CD4-positive, alpha-beta T cell (primary cell): Measurements from ENCODE around the gene RYR2. TPM values are rescaled to one million over a fixed set of nuclear protein-coding genes. Genes with fewer than 3 reads are reported as not detected.
A peak's percentile ranks its signal among the peaks of the same experiment; 100 is the strongest.

ENCODE experiments used
- ATAC-seq: fragments of 200-7000 bp; cut with Tn5 transposase; one replicate; pipeline ENCODE4 v1.10.0; 2022; ENCODE audit warnings: mild to moderate bottlenecking; ENCODE audit not compliant: poor library complexity
- CTCF ChIA-PET: fragments of 350-600 bp; sonication (Branson Sonifier 250); formaldehyde crosslinking; loops from one replicate; lab custom pipeline; 2021; ENCODE audit warnings: antibody characterized with exemption, inconsistent platforms; lab: Charles Lee
- POLR2A ChIA-PET: fragments of 350-600 bp; sonication (Branson Sonifier 250); formaldehyde crosslinking; loops from one replicate; lab custom pipeline; 2021; ENCODE audit warnings: antibody characterized with exemption, inconsistent platforms; lab: Charles Lee
- DNase-seq, 14 experiments: peaks; one replicate each; pipeline ENCODE4 v3.0.0-alpha.2; 2013 to 2020; ENCODE audit warnings: mixed read lengths in 2 of 14
- H3K27ac ChIP-seq, 2 donors: one replicate each; pipeline versions ENCODE4 v1.5.1 to v1.7.0; 2013; ENCODE audit warnings: low read length in 2 of 2, low read depth in 1 of 2, mild to moderate bottlenecking in 1 of 2
- H3K27me3 ChIP-seq, 2 experiments: 1 replicate in 1 of 2; 2 replicates in 1 of 2; pipeline versions ENCODE4 v1.6.1 to v1.7.0; 2013; ENCODE audit warnings: low read length in 2 of 2, control low read depth in 1 of 2, mild to moderate bottlenecking in 1 of 2, moderate library complexity in 1 of 2; ENCODE audit not compliant: insufficient read depth in 2 of 2, control insufficient read depth in 1 of 2
- H3K36me3 ChIP-seq: one replicate; pipeline ENCODE4 v1.6.1; 2013; ENCODE audit warnings: low read length, control low read depth; ENCODE audit not compliant: insufficient read depth
- H3K4me1 ChIP-seq: one replicate; pipeline ENCODE4 v1.6.1; 2013; ENCODE audit warnings: low read length, control low read depth; ENCODE audit not compliant: insufficient read depth
- H3K4me3 ChIP-seq: one replicate; pipeline ENCODE4 v1.5.1; 2013; ENCODE audit warnings: mild to moderate bottlenecking, low read length, moderate library complexity
- H3K9me3 ChIP-seq, 2 experiments: 1 replicate in 1 of 2; 2 replicates in 1 of 2; pipeline versions ENCODE4 v1.6.1 to v1.7.0; 2013; ENCODE audit warnings: low read length in 2 of 2, mild to moderate bottlenecking in 2 of 2, control low read depth in 1 of 2, moderate library complexity in 1 of 2; ENCODE audit not compliant: control insufficient read depth in 1 of 2, insufficient read depth in 1 of 2
- H3K27ac Mint-ChIP-seq: one replicate; pipeline ENCODE4 v1.8.0; 2020; ENCODE audit warnings: mixed read lengths
- H3K27me3 Mint-ChIP-seq: one replicate; pipeline ENCODE4 v1.8.0; 2021; ENCODE audit warnings: mixed read lengths
- H3K36me3 Mint-ChIP-seq: one replicate; pipeline ENCODE4 v1.8.0; 2021; ENCODE audit warnings: low read depth, mixed read lengths
- H3K4me1 Mint-ChIP-seq: one replicate; pipeline ENCODE4 v1.8.0; 2021; ENCODE audit warnings: low read depth, mixed read lengths
- H3K4me3 Mint-ChIP-seq: one replicate; pipeline ENCODE4 v1.8.0; 2020; ENCODE audit warnings: mild to moderate bottlenecking, mixed read lengths
- H3K9me3 Mint-ChIP-seq: one replicate; pipeline ENCODE4 v1.8.0; 2020; ENCODE audit warnings: mixed read lengths
- intact Hi-C, 2 experiments: fragments of 100-400 bp; cut with DNase I in 1 of 2; cut with micrococcal nuclease in 1 of 2; formaldehyde crosslinking; loops; one replicate each; pipeline versions ENCODE4 v1.15.1 to v1.9.0; 2023 to 2025; cut with DNase I, micrococcal nuclease
- total RNA-seq, 174 experiments: library from RNA in 2 of 174; stranded (reverse) in 2 of 174; gene quantifications; one replicate each; pipeline ENCODE4 v1.2.3 and lab custom pipeline; 2021 to 2026
- TF ChIP-seq, protein P1 (sequence below): fragments of 200-600 bp; IDR thresholded peaks from one replicate; pipeline ENCODE4 v1.8.0; 2022; ENCODE audit warnings: antibody characterized with exemption, mild to moderate bottlenecking

Gene RYR2
- total RNA-seq, 2 experiments from 2014 or later, result not detected

DNA sequence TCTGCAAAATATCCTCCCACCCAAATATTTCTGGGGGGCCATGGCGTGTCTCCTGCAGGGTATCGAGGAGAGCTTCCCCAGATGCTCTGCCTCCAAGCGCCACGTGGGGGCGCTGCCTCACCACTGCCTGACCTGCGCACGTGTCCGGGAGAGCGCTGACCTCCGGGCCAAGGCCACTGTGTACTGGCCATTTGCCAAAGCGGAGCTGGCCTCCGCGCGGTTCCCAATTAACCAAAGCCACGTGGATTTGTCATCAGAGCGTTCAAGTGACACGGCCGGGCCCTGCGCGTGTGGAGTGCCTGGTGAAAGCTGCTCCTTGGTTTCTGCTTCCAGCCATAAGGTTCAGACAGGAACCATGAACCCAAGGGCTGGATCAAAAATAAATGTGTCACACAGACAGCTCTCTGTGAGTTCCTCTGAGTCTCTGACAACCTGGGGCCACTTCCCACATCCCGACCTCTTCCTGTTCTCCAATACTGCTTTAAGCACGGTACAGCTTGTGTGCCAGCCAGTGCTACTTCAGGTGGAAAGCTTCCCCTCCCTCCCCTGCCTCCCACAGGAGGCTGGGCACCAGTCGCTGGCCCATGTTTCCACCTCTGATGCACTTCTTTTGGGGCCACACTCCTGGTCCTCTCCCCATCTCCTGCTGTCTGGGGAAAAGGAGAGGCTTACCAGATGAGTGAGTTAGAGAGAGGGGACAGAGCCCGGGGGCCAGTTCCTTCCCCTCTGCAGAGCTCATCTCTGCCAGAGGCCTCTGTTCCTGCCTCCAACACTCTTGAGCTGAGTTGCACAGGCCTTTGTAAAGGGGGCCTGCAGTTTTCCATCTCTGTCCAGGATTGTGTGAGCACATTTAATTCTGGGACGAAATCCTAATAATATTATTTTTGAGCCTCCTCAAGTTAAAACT lies 822.6 kb downstream of the RYR2 start:
- H3K27ac ChIP-seq, result no peak overlapping the region
- TF ChIP-seq, protein P1, sequence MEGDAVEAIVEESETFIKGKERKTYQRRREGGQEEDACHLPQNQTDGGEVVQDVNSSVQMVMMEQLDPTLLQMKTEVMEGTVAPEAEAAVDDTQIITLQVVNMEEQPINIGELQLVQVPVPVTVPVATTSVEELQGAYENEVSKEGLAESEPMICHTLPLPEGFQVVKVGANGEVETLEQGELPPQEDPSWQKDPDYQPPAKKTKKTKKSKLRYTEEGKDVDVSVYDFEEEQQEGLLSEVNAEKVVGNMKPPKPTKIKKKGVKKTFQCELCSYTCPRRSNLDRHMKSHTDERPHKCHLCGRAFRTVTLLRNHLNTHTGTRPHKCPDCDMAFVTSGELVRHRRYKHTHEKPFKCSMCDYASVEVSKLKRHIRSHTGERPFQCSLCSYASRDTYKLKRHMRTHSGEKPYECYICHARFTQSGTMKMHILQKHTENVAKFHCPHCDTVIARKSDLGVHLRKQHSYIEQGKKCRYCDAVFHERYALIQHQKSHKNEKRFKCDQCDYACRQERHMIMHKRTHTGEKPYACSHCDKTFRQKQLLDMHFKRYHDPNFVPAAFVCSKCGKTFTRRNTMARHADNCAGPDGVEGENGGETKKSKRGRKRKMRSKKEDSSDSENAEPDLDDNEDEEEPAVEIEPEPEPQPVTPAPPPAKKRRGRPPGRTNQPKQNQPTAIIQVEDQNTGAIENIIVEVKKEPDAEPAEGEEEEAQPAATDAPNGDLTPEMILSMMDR, result no peak
- no peaks in the 10 kb centered on the region for H3K27me3 ChIP-seq
- H3K36me3 ChIP-seq, result no peaks in the 10 kb centered on the region
- H3K4me1 ChIP-seq, result peaks cover 3% of the 10 kb centered on the region
- CTCF ChIA-PET, result no interaction called here
- no peak overlapping the region for H3K4me3 Mint-ChIP-seq
- H3K4me3 ChIP-seq, result no peak overlapping the region
- H3K9me3 Mint-ChIP-seq, result no peaks in the 10 kb centered on the region
- no peaks in the 10 kb centered on the region for H3K4me1 Mint-ChIP-seq
- peak in 4 of 14 experiments; percentile 3 to 38 (median 20) for DNase-seq
- H3K9me3 ChIP-seq, result peaks cover 0 to 6% of the 10 kb centered on the region in 2 experiments
- intact Hi-C loops, result no loop called here
- POLR2A ChIA-PET, result no interaction called here
- ATAC-seq, result no peak
- no peak overlapping the region for H3K27ac Mint-ChIP-seq
- no peaks in the 10 kb centered on the region for H3K36me3 Mint-ChIP-seq
- peaks cover 12% of the 10 kb centered on the region for H3K27me3 Mint-ChIP-seq

DNA sequence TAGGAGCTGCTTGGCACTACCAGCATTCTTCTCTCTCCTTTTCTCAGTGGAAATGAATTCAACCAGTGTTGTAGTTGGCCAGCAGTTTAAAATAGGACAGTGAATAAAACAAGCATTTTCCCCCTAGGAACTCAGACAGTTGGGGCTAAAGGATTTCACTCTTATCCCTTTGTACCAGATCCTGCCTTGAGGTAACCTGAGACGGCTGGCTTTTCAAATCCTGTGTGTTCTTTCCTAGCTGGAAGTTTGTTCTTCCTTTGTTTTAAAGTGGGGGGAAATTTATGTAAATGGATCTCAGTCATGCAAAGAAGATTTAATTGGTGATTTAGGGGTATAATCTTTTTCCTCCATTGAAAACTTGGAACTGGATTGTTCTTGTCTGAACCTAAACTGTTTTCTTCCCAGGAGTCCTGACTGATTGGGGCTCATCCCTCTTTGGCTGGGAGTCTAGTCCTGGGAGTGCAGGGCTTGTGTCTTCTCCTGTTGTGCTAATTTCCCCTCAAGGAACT lies 825.5 kb downstream of the RYR2 start:
- H3K4me1 ChIP-seq, result peaks cover 3% of the 10 kb centered on the region
- peaks cover 0 to 6% of the 10 kb centered on the region in 2 experiments for H3K9me3 ChIP-seq
- DNase-seq (no peak), ATAC-seq (no peak)
- H3K27me3 ChIP-seq, result no peaks in the 10 kb centered on the region
- H3K4me3 Mint-ChIP-seq, result no peak overlapping the region
- peaks cover 6% of the 10 kb centered on the region for H3K27me3 Mint-ChIP-seq
- H3K4me1 Mint-ChIP-seq, result no peaks in the 10 kb centered on the region
- no peak overlapping the region for H3K4me3 ChIP-seq
- intact Hi-C loops, result no loop called here
- no peaks in the 10 kb centered on the region for H3K36me3 Mint-ChIP-seq
- no peak overlapping the region for H3K27ac Mint-ChIP-seq
- POLR2A ChIA-PET, result no interaction called here
- CTCF ChIA-PET, result no interaction called here
- TF ChIP-seq, protein P1, result no peak
- H3K9me3 Mint-ChIP-seq, result no peaks in the 10 kb centered on the region
- no peaks in the 10 kb centered on the region for H3K36me3 ChIP-seq
- no peak overlapping the region for H3K27ac ChIP-seq

DNA sequence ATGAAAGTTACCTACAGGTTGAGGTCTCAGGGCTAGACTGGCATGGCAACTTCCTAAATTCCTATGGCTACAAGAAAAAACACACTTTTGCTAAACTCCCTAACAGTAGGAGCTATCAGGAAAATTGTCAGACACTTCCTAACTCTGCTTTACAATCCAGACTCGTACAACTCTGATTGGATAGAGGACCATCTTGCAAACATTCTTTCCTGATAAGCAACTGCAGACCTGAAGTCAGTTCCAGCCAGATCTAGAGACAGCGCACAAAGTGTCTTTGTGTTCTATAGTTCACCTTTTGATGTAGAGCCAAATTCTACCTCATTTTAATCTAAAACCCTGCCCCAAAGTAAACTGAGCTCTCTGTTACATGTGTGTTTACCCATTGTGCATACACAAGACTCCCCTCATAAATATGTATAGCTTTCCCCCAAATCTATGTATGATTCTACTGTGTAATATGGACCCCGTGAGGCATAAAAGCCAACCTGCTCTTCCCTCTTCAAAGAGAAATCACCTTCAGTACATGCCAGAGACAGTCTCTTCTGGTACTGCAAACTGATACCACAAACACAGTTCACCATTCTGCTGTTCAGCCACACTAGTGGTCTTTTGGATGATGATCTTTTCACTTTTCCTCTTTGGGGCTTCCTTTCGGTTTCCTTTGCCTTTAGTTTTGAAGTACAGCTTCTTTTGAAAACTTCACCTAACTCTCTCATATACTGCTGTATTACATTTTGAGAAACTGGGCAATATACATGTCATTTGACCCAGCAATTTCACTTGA lies 827.0 kb downstream of the RYR2 start:
- no peak overlapping the region for H3K4me3 ChIP-seq
- Mint-ChIP-seq H3K27me3 (peaks cover 6% of the 10 kb centered on the region), H3K36me3 (no peaks in the 10 kb centered on the region), H3K4me3 (no peak overlapping the region), H3K4me1 (no peaks in the 10 kb centered on the region), H3K27ac (no peak overlapping the region), H3K9me3 (no peaks in the 10 kb centered on the region)
- DNase-seq (no peak), ATAC-seq (no peak)
- H3K36me3 ChIP-seq, result no peaks in the 10 kb centered on the region
- H3K9me3 ChIP-seq, result peaks cover 0 to 6% of the 10 kb centered on the region in 2 experiments
- intact Hi-C loops, result no loop called here
- H3K4me1 ChIP-seq, result peaks cover 3% of the 10 kb centered on the region
- TF ChIP-seq, protein P1, result no peak
- ChIA-PET POLR2A (no interaction called here), CTCF (no interaction called here)
- no peaks in the 10 kb centered on the region for H3K27me3 ChIP-seq
- H3K27ac ChIP-seq, result no peak overlapping the region
